ENCODE results near the gene CTNNA3. TPM values are rescaled to one million over a fixed set of nuclear protein-coding genes. Genes with fewer than 3 reads are reported as not detected.

CTNNA3 gene
- total and polyA plus RNA-seq, 4 donors = 0.16 to 2.4 (median 1.4) TPM

DNA sequence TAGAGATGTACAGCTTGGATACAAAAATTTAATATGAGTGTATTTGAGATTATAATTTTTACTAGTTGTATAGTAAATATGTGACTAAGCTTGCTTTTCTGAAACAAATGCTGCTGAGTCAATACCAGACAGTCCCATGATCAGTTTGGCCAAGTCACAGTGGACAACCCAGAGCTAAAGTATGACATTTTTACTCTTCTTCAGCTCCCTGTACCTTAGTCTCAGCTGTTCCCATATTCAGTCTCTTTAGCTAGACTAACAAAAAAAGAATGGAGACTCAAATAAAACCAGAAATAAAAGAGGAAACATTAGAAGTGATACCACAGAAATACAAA, 189.3 kb downstream of the CTNNA3 start:
- DNase-seq (ENCODE audit: low spot score) = no peak
- H3K27ac ChIP-seq (ENCODE audit: low read depth in 1 of 2, low read length in 2 of 2) = no peak overlapping the region
- TF ChIP-seq FOXA2 (IDR thresholded peaks at IDR 0.05) (no peak), FOXA1 (IDR thresholded peaks at IDR 0.05) (no peak), NR2F2 (IDR thresholded peaks at IDR 0.05) (no peak), SP1 (IDR thresholded peaks at IDR 0.05) (no peak), EGR1 (IDR thresholded peaks at IDR 0.05; ENCODE audit: low read depth in 2 of 2) (no peak), GABPA (IDR thresholded peaks at IDR 0.05 in 1 of 2, conservative IDR thresholded peaks at IDR 0.05 in 1 of 2) (no peak), JUND (IDR thresholded peaks at IDR 0.05) (no peak), RXRA (IDR thresholded peaks at IDR 0.05) (no peak)
- TF ChIP-seq, protein P1, sequence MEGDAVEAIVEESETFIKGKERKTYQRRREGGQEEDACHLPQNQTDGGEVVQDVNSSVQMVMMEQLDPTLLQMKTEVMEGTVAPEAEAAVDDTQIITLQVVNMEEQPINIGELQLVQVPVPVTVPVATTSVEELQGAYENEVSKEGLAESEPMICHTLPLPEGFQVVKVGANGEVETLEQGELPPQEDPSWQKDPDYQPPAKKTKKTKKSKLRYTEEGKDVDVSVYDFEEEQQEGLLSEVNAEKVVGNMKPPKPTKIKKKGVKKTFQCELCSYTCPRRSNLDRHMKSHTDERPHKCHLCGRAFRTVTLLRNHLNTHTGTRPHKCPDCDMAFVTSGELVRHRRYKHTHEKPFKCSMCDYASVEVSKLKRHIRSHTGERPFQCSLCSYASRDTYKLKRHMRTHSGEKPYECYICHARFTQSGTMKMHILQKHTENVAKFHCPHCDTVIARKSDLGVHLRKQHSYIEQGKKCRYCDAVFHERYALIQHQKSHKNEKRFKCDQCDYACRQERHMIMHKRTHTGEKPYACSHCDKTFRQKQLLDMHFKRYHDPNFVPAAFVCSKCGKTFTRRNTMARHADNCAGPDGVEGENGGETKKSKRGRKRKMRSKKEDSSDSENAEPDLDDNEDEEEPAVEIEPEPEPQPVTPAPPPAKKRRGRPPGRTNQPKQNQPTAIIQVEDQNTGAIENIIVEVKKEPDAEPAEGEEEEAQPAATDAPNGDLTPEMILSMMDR (IDR thresholded peaks at IDR 0.05; ENCODE audit: low read depth, low read length, missing input control) = no peak
- TF ChIP-seq, protein P2, sequence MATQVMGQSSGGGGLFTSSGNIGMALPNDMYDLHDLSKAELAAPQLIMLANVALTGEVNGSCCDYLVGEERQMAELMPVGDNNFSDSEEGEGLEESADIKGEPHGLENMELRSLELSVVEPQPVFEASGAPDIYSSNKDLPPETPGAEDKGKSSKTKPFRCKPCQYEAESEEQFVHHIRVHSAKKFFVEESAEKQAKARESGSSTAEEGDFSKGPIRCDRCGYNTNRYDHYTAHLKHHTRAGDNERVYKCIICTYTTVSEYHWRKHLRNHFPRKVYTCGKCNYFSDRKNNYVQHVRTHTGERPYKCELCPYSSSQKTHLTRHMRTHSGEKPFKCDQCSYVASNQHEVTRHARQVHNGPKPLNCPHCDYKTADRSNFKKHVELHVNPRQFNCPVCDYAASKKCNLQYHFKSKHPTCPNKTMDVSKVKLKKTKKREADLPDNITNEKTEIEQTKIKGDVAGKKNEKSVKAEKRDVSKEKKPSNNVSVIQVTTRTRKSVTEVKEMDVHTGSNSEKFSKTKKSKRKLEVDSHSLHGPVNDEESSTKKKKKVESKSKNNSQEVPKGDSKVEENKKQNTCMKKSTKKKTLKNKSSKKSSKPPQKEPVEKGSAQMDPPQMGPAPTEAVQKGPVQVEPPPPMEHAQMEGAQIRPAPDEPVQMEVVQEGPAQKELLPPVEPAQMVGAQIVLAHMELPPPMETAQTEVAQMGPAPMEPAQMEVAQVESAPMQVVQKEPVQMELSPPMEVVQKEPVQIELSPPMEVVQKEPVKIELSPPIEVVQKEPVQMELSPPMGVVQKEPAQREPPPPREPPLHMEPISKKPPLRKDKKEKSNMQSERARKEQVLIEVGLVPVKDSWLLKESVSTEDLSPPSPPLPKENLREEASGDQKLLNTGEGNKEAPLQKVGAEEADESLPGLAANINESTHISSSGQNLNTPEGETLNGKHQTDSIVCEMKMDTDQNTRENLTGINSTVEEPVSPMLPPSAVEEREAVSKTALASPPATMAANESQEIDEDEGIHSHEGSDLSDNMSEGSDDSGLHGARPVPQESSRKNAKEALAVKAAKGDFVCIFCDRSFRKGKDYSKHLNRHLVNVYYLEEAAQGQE (IDR thresholded peaks at IDR 0.05) = no peak
- TF ChIP-seq, protein P3, sequence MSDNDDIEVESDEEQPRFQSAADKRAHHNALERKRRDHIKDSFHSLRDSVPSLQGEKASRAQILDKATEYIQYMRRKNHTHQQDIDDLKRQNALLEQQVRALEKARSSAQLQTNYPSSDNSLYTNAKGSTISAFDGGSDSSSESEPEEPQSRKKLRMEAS (IDR thresholded peaks at IDR 0.05) = no peak

DNA sequence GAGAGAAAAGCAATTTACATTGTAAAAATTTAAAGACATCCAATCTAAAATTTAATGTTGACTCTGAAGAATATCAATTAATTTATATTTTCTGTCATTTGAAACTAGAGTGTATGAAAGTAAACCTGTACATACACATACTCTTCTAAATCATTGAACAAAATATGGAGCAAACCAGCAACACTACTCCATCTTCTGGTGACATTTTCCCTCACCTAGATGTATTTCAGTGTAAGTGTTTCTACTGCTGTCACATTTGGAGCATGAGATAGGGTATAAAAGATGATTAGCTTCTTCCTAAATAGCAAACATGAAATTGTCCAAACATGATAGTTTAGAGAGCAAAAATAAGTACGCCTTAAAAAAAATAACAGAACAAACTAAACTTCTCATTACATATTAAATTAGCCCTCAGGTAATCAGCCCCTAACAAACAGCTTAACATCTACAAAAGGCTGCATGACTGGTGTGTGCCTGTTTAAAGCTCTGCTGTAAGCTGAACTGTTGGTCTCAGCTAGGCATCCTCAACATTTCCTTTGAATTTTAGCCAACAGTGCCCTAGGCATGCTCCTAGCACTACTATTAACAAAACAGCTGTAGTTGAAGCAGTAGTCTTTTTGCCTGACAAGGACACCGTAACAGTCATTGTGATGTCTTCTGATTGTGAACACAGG, 189.8 kb downstream of the CTNNA3 start:
- Histone ChIP-seq H3K36me3 (ENCODE audit: control insufficient read depth in 4 of 4, insufficient read depth in 3 of 4, low read depth in 1 of 4, low read length in 3 of 4) (no peaks in the 10 kb centered on the region), H3K4me1 (ENCODE audit: control insufficient read depth in 4 of 4, insufficient read depth in 4 of 4, low read length in 3 of 4) (no peaks in the 10 kb centered on the region), H3K9me3 (ENCODE audit: control insufficient read depth in 4 of 4, low read length in 3 of 4) (no peaks in the 10 kb centered on the region), H3K27me3 (ENCODE audit: control insufficient read depth in 4 of 4, insufficient read depth in 4 of 4, low read length in 3 of 4) (no peaks in the 10 kb centered on the region), H3K27ac (ENCODE audit: low read depth in 1 of 2, low read length in 2 of 2) (no peak overlapping the region), H3K9ac (ENCODE audit: low read depth in 1 of 2, low read length in 2 of 2) (no peak overlapping the region), H3K4me3 (ENCODE audit: low read depth in 1 of 3, low read length in 3 of 3) (no peak overlapping the region)
- TF ChIP-seq NR2F2 (IDR thresholded peaks at IDR 0.05) (no peak), FOXA2 (IDR thresholded peaks at IDR 0.05) (no peak), EGR1 (IDR thresholded peaks at IDR 0.05; ENCODE audit: low read depth in 2 of 2) (no peak), RXRA (IDR thresholded peaks at IDR 0.05) (no peak), JUND (IDR thresholded peaks at IDR 0.05) (no peak), GABPA (IDR thresholded peaks at IDR 0.05 in 1 of 2, conservative IDR thresholded peaks at IDR 0.05 in 1 of 2) (no peak), FOXA1 (IDR thresholded peaks at IDR 0.05) (no peak), TAF1 (conservative IDR thresholded peaks at IDR 0.05) (no peak), HNF4G (IDR thresholded peaks at IDR 0.05) (no peak)
- TF ChIP-seq, protein P3 (IDR thresholded peaks at IDR 0.05) = no peak
- TF ChIP-seq, protein P4, sequence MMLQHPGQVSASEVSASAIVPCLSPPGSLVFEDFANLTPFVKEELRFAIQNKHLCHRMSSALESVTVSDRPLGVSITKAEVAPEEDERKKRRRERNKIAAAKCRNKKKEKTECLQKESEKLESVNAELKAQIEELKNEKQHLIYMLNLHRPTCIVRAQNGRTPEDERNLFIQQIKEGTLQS (IDR thresholded peaks at IDR 0.05) = no peak
- DNase-seq (ENCODE audit: low spot score) = no peak
- WGBS = 92% methylated on average over 2 of the region's 2 CpGs

More for the DNA sequence above, 189.3 kb downstream of the CTNNA3 start:
- no peak overlapping the region for H3K4me3 ChIP-seq (ENCODE audit: low read depth in 1 of 3, low read length in 3 of 3)
- no peaks in the 10 kb centered on the region for H3K27me3 ChIP-seq (ENCODE audit: control insufficient read depth in 4 of 4, insufficient read depth in 4 of 4, low read length in 3 of 4)
- H3K36me3 ChIP-seq (ENCODE audit: control insufficient read depth in 4 of 4, insufficient read depth in 3 of 4, low read depth in 1 of 4, low read length in 3 of 4) = no peaks in the 10 kb centered on the region
- no peak overlapping the region for H3K9ac ChIP-seq (ENCODE audit: low read depth in 1 of 2, low read length in 2 of 2)
- no peaks in the 10 kb centered on the region for H3K9me3 ChIP-seq (ENCODE audit: control insufficient read depth in 4 of 4, low read length in 3 of 4)
- H3K4me1 ChIP-seq (ENCODE audit: control insufficient read depth in 4 of 4, insufficient read depth in 4 of 4, low read length in 3 of 4) = no peaks in the 10 kb centered on the region
